IPS-18c (cell line): ENCODE data around the gene ZNF267.
"Not testable (repeated sequence)": the region's sequence is repeated elsewhere in the genome, so short reads cannot be mapped to it uniquely, and the experiment has no call there.

Source experiments
- H3K4me3 ChIP-seq: 2 replicates; pipeline ENCODE4 v1.7.0; 2013; ENCODE audit warnings: low read depth, mild to moderate bottlenecking, low read length, moderate library complexity; ENCODE audit not compliant: insufficient read depth
- H3K9me3 ChIP-seq: one replicate; pipeline ENCODE4 v1.6.1; 2013; ENCODE audit warnings: mild to moderate bottlenecking, low read length, moderate library complexity; ENCODE audit not compliant: control insufficient read depth, insufficient read depth

The ZNF267 gene

GRCh38 chr16:31873556-31874365 is at the start of gene ZNF267:
Gene ZNF267, plus strand, starts transcription at chr16:31873807. Its CDS starts 160 bp downstream, at chr16:31873967.
- H3K4me3 ChIP-seq = peak within 1 kb of the TSS; percentile 97

GRCh38 chr16:31833047-31833446 is 40.6 kb upstream of the ZNF267 start:
- Histone ChIP-seq H3K4me3 (no peak overlapping the region), H3K9me3 (peaks cover 10% of the 10 kb centered on the region)

More at GRCh38 chr16:31873556-31874365, at the start of gene ZNF267:
- no peaks in the 10 kb centered on the region for H3K9me3 ChIP-seq

- peaks cover 22% of the 10 kb centered on the region for H3K9me3 ChIP-seq
- not testable (repeated sequence) for H3K4me3 ChIP-seq
These were observed 37.2 kb upstream of the ZNF267 start for GRCh38 chr16:31836396-31836795.

- H3K4me3 ChIP-seq = no peak overlapping the region
- peaks cover 24% of the 10 kb centered on the region for H3K9me3 ChIP-seq
These were observed 30.7 kb upstream of the ZNF267 start for GRCh38 chr16:31842864-31843263.

GRCh38 chr16:31848572-31848971 is 25.0 kb upstream of the ZNF267 start:
- H3K9me3 ChIP-seq = peaks cover 26% of the 10 kb centered on the region

GRCh38 chr16:31853291-31853690 is 20.3 kb upstream of the ZNF267 start:
- peaks cover 19% of the 10 kb centered on the region for H3K9me3 ChIP-seq
- no peak overlapping the region for H3K4me3 ChIP-seq

More at GRCh38 chr16:31848572-31848971, 25.0 kb upstream of the ZNF267 start:
- not testable (repeated sequence) for H3K4me3 ChIP-seq

GRCh38 chr16:31860508-31860907 is 13.1 kb upstream of the ZNF267 start:
- Histone ChIP-seq H3K9me3 (peaks cover 2% of the 10 kb centered on the region), H3K4me3 (no peak overlapping the region)

- no peak overlapping the region for H3K4me3 ChIP-seq
- peaks cover under 1% of the 10 kb centered on the region for H3K9me3 ChIP-seq
These were observed 12.2 kb upstream of the ZNF267 start for GRCh38 chr16:31861455-31861854.

GRCh38 chr16:31862761-31863160 is 10.8 kb upstream of the ZNF267 start:
- H3K9me3 ChIP-seq = no peaks in the 10 kb centered on the region

GRCh38 chr16:31868164-31868563 is 5.4 kb upstream of the ZNF267 start:
- Histone ChIP-seq H3K4me3 (no peak overlapping the region), H3K9me3 (no peaks in the 10 kb centered on the region)

More at GRCh38 chr16:31862761-31863160, 10.8 kb upstream of the ZNF267 start:
- no peak overlapping the region for H3K4me3 ChIP-seq

- no peak overlapping the region for H3K4me3 ChIP-seq
- no peaks in the 10 kb centered on the region for H3K9me3 ChIP-seq
These were observed 4.9 kb upstream of the ZNF267 start for GRCh38 chr16:31868691-31869167.

- Histone ChIP-seq H3K9me3 (no peaks in the 10 kb centered on the region), H3K4me3 (no peak overlapping the region)
These were observed 4.0 kb upstream of the ZNF267 start for GRCh38 chr16:31869511-31870201.

GRCh38 chr16:31870809-31871208 is 2.8 kb upstream of the ZNF267 start:
- no peaks in the 10 kb centered on the region for H3K9me3 ChIP-seq
- H3K4me3 ChIP-seq = no peak overlapping the region

GRCh38 chr16:31871510-31871909 is 2.1 kb upstream of the ZNF267 start:
- no peaks in the 10 kb centered on the region for H3K9me3 ChIP-seq
- no peak overlapping the region for H3K4me3 ChIP-seq

GRCh38 chr16:31872201-31872600 is 1.4 kb upstream of the ZNF267 start:
- H3K9me3 ChIP-seq = no peaks in the 10 kb centered on the region
- no peak overlapping the region for H3K4me3 ChIP-seq

- H3K9me3 ChIP-seq = no peaks in the 10 kb centered on the region
- H3K4me3 ChIP-seq = peak overlapping the region; percentile 97
These were observed 932 bp downstream of the ZNF267 start for GRCh38 chr16:31874366-31875111.

GRCh38 chr16:31875112-31875803 is 1.7 kb downstream of the ZNF267 start:
- Histone ChIP-seq H3K9me3 (no peaks in the 10 kb centered on the region), H3K4me3 (no peak overlapping the region)
